ENCODE results near the gene DNAJB2.

The DNAJB2 gene

DNA sequence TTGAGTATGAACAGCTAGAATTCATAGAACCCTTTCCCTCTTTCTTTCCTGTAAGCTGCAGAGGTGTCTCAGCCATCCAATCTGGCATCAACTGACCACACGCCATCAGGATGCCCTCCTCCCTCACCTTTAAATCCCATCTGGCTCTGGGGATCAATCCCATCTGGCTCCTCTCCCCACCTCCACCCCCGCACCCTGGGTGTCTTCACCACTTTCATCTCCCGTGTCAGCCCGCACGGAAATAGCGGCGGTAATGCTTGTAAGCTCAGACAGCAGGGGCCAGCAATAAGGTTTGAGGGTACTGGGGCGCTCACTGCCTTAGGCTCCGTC is 26.6 kb upstream of the DNAJB2 start:
- no peak for TF ChIP-seq CTCF (IDR thresholded peaks at IDR 0.05)

GRCh38 chr2:219252900-219253752 is 26.0 kb upstream of the DNAJB2 start, which contains the start of gene TUBA4B:
TSS of gene TUBA4B (plus strand) at chr2:219253243. CDS start at chr2:219253408, 165 bp downstream.
- TF ChIP-seq CTCF (IDR thresholded peaks at IDR 0.05), result no peak

- no peak for TF ChIP-seq CTCF (IDR thresholded peaks at IDR 0.05)
Observed at GRCh38 chr2:219253753-219254589, 25.2 kb upstream of the DNAJB2 start, which contains the start of gene TUBA4A. TSS of gene TUBA4A (minus strand) at chr2:219253918. CDS start at chr2:219253858, 60 bp downstream.

- TF ChIP-seq CTCF (IDR thresholded peaks at IDR 0.05), result no peak
Observed at GRCh38 chr2:219254590-219255201, 24.5 kb upstream of the DNAJB2 start.

- no peak for TF ChIP-seq CTCF (IDR thresholded peaks at IDR 0.05)
Observed at GRCh38 chr2:219261024-219261855, 17.9 kb upstream of the DNAJB2 start.

GRCh38 chr2:219266232-219266631 is 12.9 kb upstream of the DNAJB2 start:
- TF ChIP-seq CTCF (IDR thresholded peaks at IDR 0.05), result no peak

DNA sequence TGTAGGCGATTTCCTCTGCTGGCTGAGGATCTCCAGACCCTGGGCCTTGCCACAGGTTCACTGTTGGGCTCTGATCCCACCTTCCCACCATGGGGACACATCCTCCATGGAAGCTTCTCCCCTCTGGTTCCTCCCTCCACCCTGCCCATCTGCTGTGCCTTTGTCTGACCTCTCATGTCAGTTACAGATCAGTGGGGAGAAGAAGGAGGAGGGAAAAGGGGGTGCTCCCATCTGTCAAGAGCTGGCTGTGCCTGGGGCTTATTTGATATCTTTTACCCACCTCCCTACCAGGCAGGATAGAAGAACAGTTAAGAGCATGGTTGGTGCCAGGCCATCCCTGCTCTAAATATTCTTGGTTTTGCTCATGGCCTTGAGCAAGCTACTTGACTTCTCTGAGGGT is 12.3 kb upstream of the DNAJB2 start:
- TF ChIP-seq CTCF (IDR thresholded peaks at IDR 0.05), result no peak

Data from LNCAP (cell line).